Liver (tissue), 9 donors: ENCODE results near the gene TCF25. TPM values are rescaled to one million over a fixed set of nuclear protein-coding genes. Genes with fewer than 3 reads are reported as not detected.
A peak's percentile ranks its signal among the peaks of the same experiment; 100 is the strongest.

Experiments
- DNase-seq: peaks from one replicate; pipeline ENCODE4 v3.0.0-alpha.2; 2017; ENCODE audit warnings: low spot score
- H3K27ac ChIP-seq, 2 donors: one replicate each; pipeline ENCODE4 v1.7.0; 2013; ENCODE audit warnings: inconsistent platforms in 2 of 2, low read length in 2 of 2, control low read depth in 1 of 2, low read depth in 1 of 2, mild to moderate bottlenecking in 1 of 2
- H3K27me3 ChIP-seq, 4 donors: one replicate each; pipeline versions ENCODE4 v1.6.1 to v1.7.0; 2013; ENCODE audit warnings: low read length in 3 of 4, inconsistent platforms in 1 of 4, mild to moderate bottlenecking in 1 of 4, moderate library complexity in 1 of 4; ENCODE audit not compliant: control insufficient read depth in 4 of 4, insufficient read depth in 4 of 4
- H3K36me3 ChIP-seq, 4 donors: one replicate each; pipeline versions ENCODE4 v1.6.1 to v1.7.0; 2013; ENCODE audit warnings: low read length in 3 of 4, mild to moderate bottlenecking in 3 of 4, low read depth in 1 of 4, moderate library complexity in 1 of 4; ENCODE audit not compliant: control insufficient read depth in 4 of 4, insufficient read depth in 3 of 4
- H3K4me1 ChIP-seq, 4 donors: one replicate each; pipeline versions ENCODE4 v1.6.1 to v1.7.0; 2013; ENCODE audit warnings: low read length in 3 of 4, mild to moderate bottlenecking in 3 of 4, moderate library complexity in 1 of 4; ENCODE audit not compliant: control insufficient read depth in 4 of 4, insufficient read depth in 4 of 4
- H3K4me3 ChIP-seq, 3 donors: one replicate each; pipeline versions ENCODE4 v1.6.1 to v1.7.0; 2013; ENCODE audit warnings: low read length in 3 of 3, control low read depth in 1 of 3, low read depth in 1 of 3, mild to moderate bottlenecking in 1 of 3
- H3K9ac ChIP-seq, 2 donors: one replicate each; pipeline ENCODE4 v1.7.0; 2013; ENCODE audit warnings: low read length in 2 of 2, mild to moderate bottlenecking in 2 of 2, moderate library complexity in 2 of 2, control low read depth in 1 of 2, low read depth in 1 of 2
- H3K9me3 ChIP-seq, 4 donors: one replicate each; pipeline versions ENCODE4 v1.6.1 to v1.7.0; 2013; ENCODE audit warnings: low read length in 3 of 4; ENCODE audit not compliant: control insufficient read depth in 4 of 4
- EGR1 ChIP-seq, 2 donors: IDR thresholded peaks; 2 replicates each; pipeline ENCODE4 v1.6.1; 2016 to 2018; ENCODE audit warnings: antibody characterized with exemption in 2 of 2, low read depth in 2 of 2
- FOXA1 ChIP-seq: IDR thresholded peaks from 2 replicates; pipeline ENCODE4 v1.6.1; 2016; ENCODE audit warnings: antibody characterized with exemption
- GABPA ChIP-seq, 2 donors: IDR thresholded peaks in 1 of 2; conservative IDR thresholded peaks in 1 of 2; 2 replicates each; pipeline ENCODE4 v1.6.1; 2016; ENCODE audit warnings: antibody characterized with exemption in 2 of 2, mild to moderate bottlenecking in 1 of 2, moderate library complexity in 1 of 2
- HNF4A ChIP-seq, 2 donors: conservative IDR thresholded peaks; 2 replicates each; pipeline ENCODE4 v1.6.1; 2016; ENCODE audit warnings: antibody characterized with exemption in 2 of 2, mild to moderate bottlenecking in 2 of 2
- HNF4G ChIP-seq: IDR thresholded peaks from 2 replicates; pipeline ENCODE4 v1.6.1; 2016; ENCODE audit warnings: antibody characterized with exemption
- JUND ChIP-seq, 2 donors: IDR thresholded peaks; 2 replicates each; pipeline ENCODE4 v1.6.1; 2016; ENCODE audit warnings: antibody characterized with exemption in 2 of 2
- NR2F2 ChIP-seq: IDR thresholded peaks from 2 replicates; pipeline ENCODE4 v1.6.1; 2016; ENCODE audit warnings: antibody characterized with exemption
- RAD21 ChIP-seq, 2 donors: IDR thresholded peaks; 2 replicates each; pipeline ENCODE4 v1.6.1; 2016; ENCODE audit warnings: antibody characterized with exemption in 2 of 2, mild to moderate bottlenecking in 2 of 2
- RXRA ChIP-seq, 2 donors: IDR thresholded peaks; 2 replicates each; pipeline ENCODE4 v1.6.1; 2017 to 2018; ENCODE audit warnings: antibody characterized with exemption in 2 of 2, mild to moderate bottlenecking in 1 of 2
- SP1 ChIP-seq: IDR thresholded peaks from 2 replicates; pipeline ENCODE4 v1.6.1; 2018; ENCODE audit warnings: antibody characterized with exemption, mild to moderate bottlenecking
- TAF1 ChIP-seq: conservative IDR thresholded peaks from 2 replicates; pipeline ENCODE4 v1.6.1; 2016; ENCODE audit warnings: antibody characterized with exemption, mild to moderate bottlenecking
- YY1 ChIP-seq: IDR thresholded peaks from 2 replicates; pipeline ENCODE4 v1.6.1; 2016; ENCODE audit warnings: antibody characterized with exemption, mild to moderate bottlenecking
- WGBS: extraction: QIAGEN DNeasy Blood & Tissue Kit; methylation state at CpG from one replicate; pipeline ENCODE4 v1.1.7; 2013; 5-methylcytosine and 5-hydroxymethylcytosine counted together
- polyA plus RNA-seq, 2 donors: library from polyadenylated mRNA; stranded (reverse) in 1 of 2; unstranded in 1 of 2; fragments of 200-250 nt in 1 of 2; fragments of >200 nt in 1 of 2; fragmentation: Nextera tagmentation in 1 of 2; extraction: Ambion mirVana in 1 of 2; gene quantifications; one replicate each; pipeline versions ENCODE4 v1.2.1 to v1.2.3, GENCODE V29; 2013 to 2015
- total RNA-seq, 2 donors: library from RNA; depleted of rRNA; stranded (reverse); fragments of >200 nt; gene quantifications; one replicate each; pipeline ENCODE4 v1.2.3, GENCODE V29; 2014
- TF ChIP-seq, protein P1 (sequence below): IDR thresholded peaks from 2 replicates; pipeline ENCODE4 v1.6.1; 2016; ENCODE audit warnings: antibody characterized with exemption
- TF ChIP-seq, protein P2 (sequence below): fragments of 150-350 bp; IDR thresholded peaks from 2 replicates; pipeline ENCODE4 v1.5.1; 2017; ENCODE audit warnings: improper control_type of control experiment, low read depth, low read length; ENCODE audit not compliant: missing input control
- TF ChIP-seq, protein P3 (sequence below): IDR thresholded peaks from 2 replicates; pipeline ENCODE4 v1.6.1; 2016; ENCODE audit warnings: antibody characterized with exemption
- TF ChIP-seq, protein P4 (sequence below): IDR thresholded peaks from 2 replicates; pipeline ENCODE4 v1.6.1; 2016; ENCODE audit warnings: antibody characterized with exemption, mild to moderate bottlenecking
- donor health status: healthy.
- donor health status: healthy.
- donor health status: healthy.
- donor health status: healthy.
- donor health status: healthy.

The TCF25 gene
- total and polyA plus RNA-seq, 4 donors: 59.6 to 98.8 (median 76.8) TPM

DNA sequence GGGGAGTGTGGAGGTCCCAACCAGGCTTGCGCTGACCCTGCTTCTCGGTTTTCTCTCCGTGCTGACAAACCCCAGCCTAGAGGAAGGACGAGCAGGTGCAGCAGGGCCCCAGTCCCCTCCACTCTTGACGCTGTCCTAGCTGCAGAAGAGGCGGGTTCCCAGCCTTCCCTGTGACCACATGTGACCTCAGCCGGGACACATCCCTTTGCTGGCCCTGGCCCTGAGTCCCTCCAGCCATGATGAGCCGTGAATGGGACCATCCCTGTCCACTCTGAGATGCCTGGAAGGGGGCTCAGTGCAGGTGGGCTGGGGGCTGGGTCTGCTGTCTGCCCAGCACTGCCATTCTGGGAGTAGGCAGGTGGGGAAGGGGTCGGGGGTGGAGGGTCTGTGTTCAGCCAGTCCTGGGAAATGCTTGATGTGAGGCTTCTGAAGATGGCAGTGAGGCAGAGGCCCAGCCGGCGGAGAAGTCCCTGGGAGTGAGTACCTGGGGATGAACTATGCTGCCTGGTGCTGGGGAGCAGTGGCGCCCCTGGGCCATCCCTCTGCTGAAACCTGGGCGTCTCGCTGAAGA, 47.8 kb downstream of the TCF25 start:
- H3K4me3 ChIP-seq: no peak overlapping the region
- TF ChIP-seq HNF4G (no peak), SP1 (no peak), FOXA1 (no peak), NR2F2 (no peak), JUND (IDR thresholded peaks at IDR 0.05) (no peak), TAF1 (no peak), RXRA (IDR thresholded peaks at IDR 0.05) (no peak)
- TF ChIP-seq, protein P1, sequence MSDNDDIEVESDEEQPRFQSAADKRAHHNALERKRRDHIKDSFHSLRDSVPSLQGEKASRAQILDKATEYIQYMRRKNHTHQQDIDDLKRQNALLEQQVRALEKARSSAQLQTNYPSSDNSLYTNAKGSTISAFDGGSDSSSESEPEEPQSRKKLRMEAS: no peak
- TF ChIP-seq, protein P2, sequence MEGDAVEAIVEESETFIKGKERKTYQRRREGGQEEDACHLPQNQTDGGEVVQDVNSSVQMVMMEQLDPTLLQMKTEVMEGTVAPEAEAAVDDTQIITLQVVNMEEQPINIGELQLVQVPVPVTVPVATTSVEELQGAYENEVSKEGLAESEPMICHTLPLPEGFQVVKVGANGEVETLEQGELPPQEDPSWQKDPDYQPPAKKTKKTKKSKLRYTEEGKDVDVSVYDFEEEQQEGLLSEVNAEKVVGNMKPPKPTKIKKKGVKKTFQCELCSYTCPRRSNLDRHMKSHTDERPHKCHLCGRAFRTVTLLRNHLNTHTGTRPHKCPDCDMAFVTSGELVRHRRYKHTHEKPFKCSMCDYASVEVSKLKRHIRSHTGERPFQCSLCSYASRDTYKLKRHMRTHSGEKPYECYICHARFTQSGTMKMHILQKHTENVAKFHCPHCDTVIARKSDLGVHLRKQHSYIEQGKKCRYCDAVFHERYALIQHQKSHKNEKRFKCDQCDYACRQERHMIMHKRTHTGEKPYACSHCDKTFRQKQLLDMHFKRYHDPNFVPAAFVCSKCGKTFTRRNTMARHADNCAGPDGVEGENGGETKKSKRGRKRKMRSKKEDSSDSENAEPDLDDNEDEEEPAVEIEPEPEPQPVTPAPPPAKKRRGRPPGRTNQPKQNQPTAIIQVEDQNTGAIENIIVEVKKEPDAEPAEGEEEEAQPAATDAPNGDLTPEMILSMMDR: no peak
- peaks cover 2 to 25% (median 12%) of the 10 kb centered on the region in 4 donors for H3K4me1 ChIP-seq
- no peak for DNase-seq
- H3K9me3 ChIP-seq: no peaks in the 10 kb centered on the region
- no peaks in the 10 kb centered on the region for H3K36me3 ChIP-seq
- H3K27ac ChIP-seq: peak overlapping the region in 1 of 2 donors; percentile 28
- no peak overlapping the region for H3K9ac ChIP-seq
- H3K27me3 ChIP-seq: peaks cover 0 to 3% (median 1%) of the 10 kb centered on the region in 4 donors
- WGBS: 38% methylated on average over 14 of the region's 14 CpGs

DNA sequence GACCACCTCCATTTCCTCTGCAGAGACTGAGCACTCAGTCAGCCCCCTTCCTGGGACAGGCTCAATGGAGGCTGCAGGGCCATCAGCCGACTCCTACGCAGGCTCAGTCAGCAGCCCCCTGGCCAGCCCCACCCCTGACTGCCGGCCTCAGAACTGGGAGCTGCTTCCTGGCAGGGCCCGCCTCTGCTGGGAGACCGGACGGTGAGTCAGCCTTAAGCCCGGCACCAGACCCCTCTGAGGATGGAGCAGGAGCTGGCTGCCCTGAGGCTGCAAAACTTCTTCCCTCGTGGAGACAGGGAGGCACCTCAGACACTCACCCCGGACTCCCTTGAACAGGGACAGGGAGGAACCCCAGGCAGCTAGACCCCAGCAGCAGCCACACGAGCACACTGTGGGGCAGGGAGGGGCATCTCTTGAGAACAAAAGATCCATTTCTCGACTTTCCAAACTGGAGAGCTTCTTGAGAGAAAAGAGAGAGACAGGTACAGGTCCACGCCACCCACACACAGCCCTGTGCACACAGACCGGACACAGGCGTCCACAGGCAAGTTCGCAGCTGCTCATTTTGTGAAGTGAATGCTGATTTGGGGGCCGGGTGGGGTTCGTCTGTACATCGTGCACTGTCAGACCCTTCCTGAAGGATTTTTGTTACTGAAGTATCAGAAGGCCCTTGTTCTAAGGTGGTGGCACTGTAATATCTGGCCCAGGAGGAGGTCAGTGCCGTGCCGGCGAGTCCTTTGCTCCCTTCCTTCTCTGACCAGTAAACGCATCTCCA, 48.5 kb downstream of the TCF25 start:
- Histone ChIP-seq H3K27me3 (peaks cover 0 to 3% (median 1%) of the 10 kb centered on the region in 4 donors), H3K9me3 (no peaks in the 10 kb centered on the region), H3K36me3 (no peaks in the 10 kb centered on the region), H3K4me1 (peaks cover 2 to 28% (median 15%) of the 10 kb centered on the region in 4 donors), H3K27ac (peak overlapping the region in 1 of 2 donors; percentile 72), H3K4me3 (peak overlapping the region in 1 of 3 donors; percentile 52), H3K9ac (no peak overlapping the region)
- 10% methylated on average over 22 of the region's 22 CpGs for WGBS
- TF ChIP-seq RAD21 (IDR thresholded peaks at IDR 0.05) (no peak), YY1 (no peak), SP1 (no peak), GABPA (IDR thresholded peaks at IDR 0.05 in 1 of 2, conservative IDR thresholded peaks at IDR 0.05 in 1 of 2) (no peak), FOXA1 (no peak), EGR1 (IDR thresholded peaks at IDR 0.05; ENCODE audit: low read depth in 2 of 2) (no peak), NR2F2 (no peak), JUND (IDR thresholded peaks at IDR 0.05) (no peak), TAF1 (no peak), HNF4A (conservative IDR thresholded peaks at IDR 0.05) (no peak)
- TF ChIP-seq, protein P3, sequence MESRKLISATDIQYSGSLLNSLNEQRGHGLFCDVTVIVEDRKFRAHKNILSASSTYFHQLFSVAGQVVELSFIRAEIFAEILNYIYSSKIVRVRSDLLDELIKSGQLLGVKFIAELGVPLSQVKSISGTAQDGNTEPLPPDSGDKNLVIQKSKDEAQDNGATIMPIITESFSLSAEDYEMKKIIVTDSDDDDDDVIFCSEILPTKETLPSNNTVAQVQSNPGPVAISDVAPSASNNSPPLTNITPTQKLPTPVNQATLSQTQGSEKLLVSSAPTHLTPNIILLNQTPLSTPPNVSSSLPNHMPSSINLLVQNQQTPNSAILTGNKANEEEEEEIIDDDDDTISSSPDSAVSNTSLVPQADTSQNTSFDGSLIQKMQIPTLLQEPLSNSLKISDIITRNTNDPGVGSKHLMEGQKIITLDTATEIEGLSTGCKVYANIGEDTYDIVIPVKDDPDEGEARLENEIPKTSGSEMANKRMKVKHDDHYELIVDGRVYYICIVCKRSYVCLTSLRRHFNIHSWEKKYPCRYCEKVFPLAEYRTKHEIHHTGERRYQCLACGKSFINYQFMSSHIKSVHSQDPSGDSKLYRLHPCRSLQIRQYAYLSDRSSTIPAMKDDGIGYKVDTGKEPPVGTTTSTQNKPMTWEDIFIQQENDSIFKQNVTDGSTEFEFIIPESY: no peak
- TF ChIP-seq, protein P4, sequence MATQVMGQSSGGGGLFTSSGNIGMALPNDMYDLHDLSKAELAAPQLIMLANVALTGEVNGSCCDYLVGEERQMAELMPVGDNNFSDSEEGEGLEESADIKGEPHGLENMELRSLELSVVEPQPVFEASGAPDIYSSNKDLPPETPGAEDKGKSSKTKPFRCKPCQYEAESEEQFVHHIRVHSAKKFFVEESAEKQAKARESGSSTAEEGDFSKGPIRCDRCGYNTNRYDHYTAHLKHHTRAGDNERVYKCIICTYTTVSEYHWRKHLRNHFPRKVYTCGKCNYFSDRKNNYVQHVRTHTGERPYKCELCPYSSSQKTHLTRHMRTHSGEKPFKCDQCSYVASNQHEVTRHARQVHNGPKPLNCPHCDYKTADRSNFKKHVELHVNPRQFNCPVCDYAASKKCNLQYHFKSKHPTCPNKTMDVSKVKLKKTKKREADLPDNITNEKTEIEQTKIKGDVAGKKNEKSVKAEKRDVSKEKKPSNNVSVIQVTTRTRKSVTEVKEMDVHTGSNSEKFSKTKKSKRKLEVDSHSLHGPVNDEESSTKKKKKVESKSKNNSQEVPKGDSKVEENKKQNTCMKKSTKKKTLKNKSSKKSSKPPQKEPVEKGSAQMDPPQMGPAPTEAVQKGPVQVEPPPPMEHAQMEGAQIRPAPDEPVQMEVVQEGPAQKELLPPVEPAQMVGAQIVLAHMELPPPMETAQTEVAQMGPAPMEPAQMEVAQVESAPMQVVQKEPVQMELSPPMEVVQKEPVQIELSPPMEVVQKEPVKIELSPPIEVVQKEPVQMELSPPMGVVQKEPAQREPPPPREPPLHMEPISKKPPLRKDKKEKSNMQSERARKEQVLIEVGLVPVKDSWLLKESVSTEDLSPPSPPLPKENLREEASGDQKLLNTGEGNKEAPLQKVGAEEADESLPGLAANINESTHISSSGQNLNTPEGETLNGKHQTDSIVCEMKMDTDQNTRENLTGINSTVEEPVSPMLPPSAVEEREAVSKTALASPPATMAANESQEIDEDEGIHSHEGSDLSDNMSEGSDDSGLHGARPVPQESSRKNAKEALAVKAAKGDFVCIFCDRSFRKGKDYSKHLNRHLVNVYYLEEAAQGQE: no peak
- TF ChIP-seq, protein P2: no peak
- TF ChIP-seq, protein P1: no peak
- no peak for DNase-seq
